Uterus (tissue), 4 donors: Measurements from ENCODE around the gene ATF1. TPM values are rescaled to one million over a fixed set of nuclear protein-coding genes. Genes with fewer than 3 reads are reported as not detected.
A peak's percentile ranks its signal among the peaks of the same experiment; 100 is the strongest.

Source experiments
- DNase-seq, 2 donors: peaks; one replicate each; pipeline ENCODE4 v3.0.0-alpha.2; 2019 to 2020
- H3K27ac ChIP-seq, 2 donors: fragments of 200-600 bp; sonication (generic); 1 replicate in 1 of 2; 2 replicates in 1 of 2; pipeline ENCODE4 v1.5.1; 2016 to 2018
- H3K27me3 ChIP-seq, 2 donors: fragments of 200-600 bp; sonication (generic); one replicate each; pipeline ENCODE4 v1.5.1; 2018 to 2019; ENCODE audit warnings: control low read depth in 1 of 2
- H3K36me3 ChIP-seq, 2 donors: fragments of 200-600 bp; sonication (generic); one replicate each; pipeline ENCODE4 v1.5.1; 2019; ENCODE audit warnings: control low read depth in 1 of 2
- H3K4me1 ChIP-seq, 2 donors: fragments of 200-600 bp; sonication (generic); one replicate each; pipeline ENCODE4 v1.5.1; 2018 to 2019; ENCODE audit warnings: control low read depth in 1 of 2
- H3K4me3 ChIP-seq, 2 donors: fragments of 200-600 bp; sonication (generic); 1 replicate in 1 of 2; 2 replicates in 1 of 2; pipeline ENCODE4 v1.5.1; 2018 to 2019; ENCODE audit warnings: mild to moderate bottlenecking in 1 of 2
- H3K9me3 ChIP-seq, 2 donors: fragments of 200-600 bp; sonication (generic); one replicate each; pipeline ENCODE4 v1.5.1; 2019; ENCODE audit warnings: control low read depth in 1 of 2
- POLR2A ChIP-seq, 2 donors: fragments of 450-650 bp; IDR thresholded peaks; one replicate each; pipeline ENCODE4 v1.6.1; 2016; ENCODE audit warnings: antibody characterized with exemption in 2 of 2, mild to moderate bottlenecking in 1 of 2, moderate library complexity in 1 of 2
- intact Hi-C: fragments of 100-400 bp; cut with DNase I; formaldehyde crosslinking; loops from one replicate; pipeline ENCODE4 v1.15.1; 2023; ENCODE audit warnings: low total_unique reads
- total RNA-seq, 4 donors: library from RNA; depleted of rRNA in 3 of 4; stranded (reverse); fragments of >200 nt in 3 of 4; gene quantifications; one replicate each; pipeline versions ENCODE4 v1.1.0 to v1.2.4, GENCODE V29; 2014 to 2023
- TF ChIP-seq, protein P1 (sequence below), 4 experiments: fragments of 200-600 bp in 2 of 4; fragments of 450-650 bp in 2 of 4; sonication (generic) in 2 of 4; IDR thresholded peaks; one replicate each; pipeline ENCODE4 v1.5.1; 2016 to 2019; ENCODE audit warnings: antibody characterized with exemption in 4 of 4, mild to moderate bottlenecking in 2 of 4, moderate library complexity in 1 of 4
- donor health status: DM: yes; HTN: yes; CAD: no.

Gene ATF1
- total RNA-seq, 4 donors from 2014 or later: 3.8 to 54.2 (median 40.0) TPM

DNA sequence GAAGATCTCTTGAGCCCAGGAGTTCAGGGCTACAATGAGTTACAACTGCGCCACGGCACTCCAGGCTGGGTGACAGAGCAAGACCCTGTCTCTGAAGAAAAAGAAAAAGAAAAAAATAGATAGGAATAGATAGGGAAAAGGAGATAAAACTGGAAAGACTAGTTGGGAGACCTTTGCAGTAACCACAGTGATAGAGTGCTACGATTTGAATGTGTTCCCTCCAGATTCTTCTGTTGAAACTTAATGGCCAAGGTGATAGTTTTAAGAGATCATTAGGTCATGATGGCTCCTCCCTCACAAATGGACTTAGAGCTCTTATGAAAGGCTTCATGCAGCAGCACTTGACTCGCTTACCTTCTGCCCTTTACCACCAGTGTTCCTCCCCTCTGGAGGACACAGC is 13.5 kb upstream of the ATF1 start:
- no peaks in the 10 kb centered on the region for H3K27me3 ChIP-seq
- TF ChIP-seq, protein P1, sequence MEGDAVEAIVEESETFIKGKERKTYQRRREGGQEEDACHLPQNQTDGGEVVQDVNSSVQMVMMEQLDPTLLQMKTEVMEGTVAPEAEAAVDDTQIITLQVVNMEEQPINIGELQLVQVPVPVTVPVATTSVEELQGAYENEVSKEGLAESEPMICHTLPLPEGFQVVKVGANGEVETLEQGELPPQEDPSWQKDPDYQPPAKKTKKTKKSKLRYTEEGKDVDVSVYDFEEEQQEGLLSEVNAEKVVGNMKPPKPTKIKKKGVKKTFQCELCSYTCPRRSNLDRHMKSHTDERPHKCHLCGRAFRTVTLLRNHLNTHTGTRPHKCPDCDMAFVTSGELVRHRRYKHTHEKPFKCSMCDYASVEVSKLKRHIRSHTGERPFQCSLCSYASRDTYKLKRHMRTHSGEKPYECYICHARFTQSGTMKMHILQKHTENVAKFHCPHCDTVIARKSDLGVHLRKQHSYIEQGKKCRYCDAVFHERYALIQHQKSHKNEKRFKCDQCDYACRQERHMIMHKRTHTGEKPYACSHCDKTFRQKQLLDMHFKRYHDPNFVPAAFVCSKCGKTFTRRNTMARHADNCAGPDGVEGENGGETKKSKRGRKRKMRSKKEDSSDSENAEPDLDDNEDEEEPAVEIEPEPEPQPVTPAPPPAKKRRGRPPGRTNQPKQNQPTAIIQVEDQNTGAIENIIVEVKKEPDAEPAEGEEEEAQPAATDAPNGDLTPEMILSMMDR (IDR thresholded peaks at IDR 0.05): no peak
- TF ChIP-seq POLR2A (IDR thresholded peaks at IDR 0.05): no peak
- H3K36me3 ChIP-seq: no peaks in the 10 kb centered on the region
- intact Hi-C loops: no loop called here
- H3K9me3 ChIP-seq: no peaks in the 10 kb centered on the region
- no peak overlapping the region for H3K4me3 ChIP-seq
- H3K4me1 ChIP-seq: no peaks in the 10 kb centered on the region
- no peak for DNase-seq
- no peak overlapping the region for H3K27ac ChIP-seq

DNA sequence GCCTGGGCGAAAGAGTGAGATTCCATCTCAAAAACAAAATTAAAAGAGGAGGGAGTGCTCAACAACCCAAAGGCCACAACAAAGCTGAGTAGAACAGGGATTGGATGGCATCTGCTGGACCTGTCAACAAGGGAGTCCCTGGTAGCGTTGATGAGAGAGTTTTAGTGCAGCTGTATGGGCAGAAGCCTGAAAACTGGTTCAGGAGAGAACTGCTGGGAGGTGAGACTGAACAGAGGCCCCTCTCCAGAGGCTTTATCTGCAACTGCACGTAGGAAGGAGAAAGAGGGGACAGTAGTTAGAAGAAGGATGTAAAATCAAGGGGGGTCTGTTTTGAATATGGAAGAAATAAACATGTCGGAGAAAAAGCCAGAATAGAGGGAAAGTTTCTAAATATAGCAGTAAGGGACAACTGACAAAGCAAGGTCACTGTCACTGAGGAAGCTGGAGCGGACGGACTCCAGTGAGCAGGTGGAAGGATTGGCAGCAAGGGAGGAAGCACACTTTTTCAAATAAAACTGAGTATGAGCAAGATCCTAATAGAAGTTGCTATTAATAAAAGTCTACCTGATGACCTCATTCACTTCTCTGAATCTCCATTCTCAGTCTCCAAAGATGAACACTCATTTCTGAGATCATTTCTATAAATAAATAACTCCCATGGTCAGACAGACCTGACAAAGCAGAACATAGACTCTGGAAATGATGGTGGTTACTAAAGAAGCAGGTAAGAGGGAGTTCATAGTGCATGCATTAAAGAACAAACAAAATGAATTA is 11.8 kb upstream of the ATF1 start:
- Histone ChIP-seq H3K27me3 (no peaks in the 10 kb centered on the region), H3K27ac (peak overlapping the region in 1 of 2 donors; percentile 35), H3K4me3 (no peak overlapping the region), H3K4me1 (no peaks in the 10 kb centered on the region), H3K36me3 (no peaks in the 10 kb centered on the region), H3K9me3 (no peaks in the 10 kb centered on the region)
- intact Hi-C loops: no loop called here
- no peak for TF ChIP-seq POLR2A (IDR thresholded peaks at IDR 0.05)
- TF ChIP-seq, protein P1 (IDR thresholded peaks at IDR 0.05): no peak
- no peak for DNase-seq

DNA sequence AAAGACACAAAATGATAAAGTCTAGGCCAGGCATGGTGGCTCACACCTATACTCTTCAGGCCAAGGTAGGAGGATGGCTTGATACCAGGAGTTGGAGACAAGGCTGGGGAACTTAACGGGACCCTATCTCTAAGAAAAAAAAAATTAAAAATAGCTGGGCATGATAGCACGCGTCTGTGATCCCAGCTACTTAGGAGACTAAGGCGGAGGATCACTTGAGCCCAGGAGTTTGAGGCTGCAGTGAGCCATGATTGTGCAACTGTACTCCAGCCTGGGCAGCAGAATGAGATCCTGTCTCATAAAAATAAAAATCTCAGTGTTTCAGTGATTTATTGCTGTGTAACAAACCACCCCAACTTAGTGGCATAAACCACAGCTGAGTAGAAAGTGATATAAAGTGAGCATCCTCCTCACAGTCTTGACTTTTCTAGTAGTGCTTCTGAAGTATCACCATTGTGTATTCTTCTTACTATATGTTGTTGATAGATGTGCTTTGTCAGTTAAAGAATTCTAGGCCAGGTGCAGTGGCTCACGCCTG is 10.6 kb upstream of the ATF1 start:
- H3K36me3 ChIP-seq: no peaks in the 10 kb centered on the region
- DNase-seq: no peak
- no peak overlapping the region for H3K27ac ChIP-seq
- H3K4me1 ChIP-seq: no peaks in the 10 kb centered on the region
- no peaks in the 10 kb centered on the region for H3K27me3 ChIP-seq
- H3K4me3 ChIP-seq: no peak overlapping the region
- intact Hi-C loops: no loop called here
- no peaks in the 10 kb centered on the region for H3K9me3 ChIP-seq
- TF ChIP-seq POLR2A (IDR thresholded peaks at IDR 0.05): no peak
- TF ChIP-seq, protein P1 (IDR thresholded peaks at IDR 0.05): no peak

DNA sequence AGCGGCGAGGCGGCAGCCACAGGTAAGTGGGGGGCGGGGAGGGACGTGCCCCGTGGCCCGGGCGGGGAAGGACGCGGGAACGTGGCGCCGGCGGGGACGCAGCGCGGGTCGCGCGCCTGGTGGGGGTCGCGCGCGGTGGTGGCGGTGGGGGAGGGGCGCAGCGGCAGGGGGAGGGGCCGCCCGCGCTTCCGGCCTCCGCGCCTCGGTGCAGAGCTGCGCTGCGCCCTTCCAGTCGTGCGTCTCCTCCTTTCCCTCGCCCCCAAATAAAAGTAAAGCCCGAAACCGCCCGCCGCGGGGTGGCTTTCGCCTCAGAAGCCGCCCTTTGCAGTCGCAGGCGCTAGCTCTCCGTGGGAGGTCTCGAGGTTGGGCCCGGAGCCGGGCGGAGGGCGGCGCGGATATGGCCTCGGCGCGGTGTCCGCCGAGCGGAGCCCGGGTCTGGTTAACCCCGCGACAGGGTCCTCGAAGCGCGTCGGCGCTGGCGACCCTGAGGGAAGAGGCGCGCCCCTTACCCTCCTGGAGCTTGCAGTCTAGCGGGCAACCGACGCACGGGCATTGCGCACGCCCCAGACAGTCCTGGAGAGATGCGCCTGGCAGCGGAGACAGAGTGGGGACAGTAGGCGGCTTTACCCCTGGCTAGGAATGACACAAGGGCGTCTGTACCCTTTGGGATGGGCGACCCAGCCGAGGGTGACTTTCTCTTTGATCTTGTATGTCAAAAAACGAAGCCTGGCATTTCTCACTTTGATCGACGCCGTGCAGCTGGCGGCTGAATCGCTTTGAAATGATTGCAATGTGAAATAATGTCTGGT is 589 bp downstream of the ATF1 start:
- intact Hi-C loops: no loop called here
- TF ChIP-seq, protein P1 (IDR thresholded peaks at IDR 0.05): no peak
- TF ChIP-seq POLR2A (IDR thresholded peaks at IDR 0.05): no peak

More for the DNA sequence above, 589 bp downstream of the ATF1 start:
- H3K27ac ChIP-seq: peak overlapping the region; percentile 97 to 98
- peak; percentile 36 to 56 for DNase-seq
- H3K36me3 ChIP-seq: no peaks in the 10 kb centered on the region
- H3K4me1 ChIP-seq: peaks cover 13% of the 10 kb centered on the region in 2 donors
- H3K9me3 ChIP-seq: no peaks in the 10 kb centered on the region
- no peaks in the 10 kb centered on the region for H3K27me3 ChIP-seq
- peak overlapping the region; percentile 88 to 92 for H3K4me3 ChIP-seq
